Gastroesophageal sphincter (tissue), 4 donors: ENCODE data around the gene SOCS3. TPM values are rescaled to one million over a fixed set of nuclear protein-coding genes. Genes with fewer than 3 reads are reported as not detected.

ENCODE experiments used
- ATAC-seq: fragments of 150-250 bp; one replicate; pipeline ENCODE4 v1.9.1; 2016; ENCODE audit warnings: mild to moderate bottlenecking, moderate library complexity
- H3K27ac ChIP-seq, 4 donors: fragments of 200-600 bp; sonication (generic) in 3 of 4; 1 replicate in 3 of 4; 2 replicates in 1 of 4; pipeline ENCODE4 v1.5.1; 2016 to 2019
- H3K27me3 ChIP-seq: fragments of 200-600 bp; sonication (generic); one replicate; pipeline ENCODE4 v1.5.1; 2019
- H3K36me3 ChIP-seq, 2 donors: fragments of 200-600 bp; sonication (generic); one replicate each; pipeline ENCODE4 v1.5.1; 2019; ENCODE audit warnings: control low read depth in 1 of 2
- H3K4me1 ChIP-seq, 3 donors: fragments of 200-600 bp; sonication (generic); 1 replicate in 2 of 3; 2 replicates in 1 of 3; pipeline ENCODE4 v1.5.1; 2016 to 2019; ENCODE audit warnings: control low read depth in 2 of 3
- H3K4me3 ChIP-seq, 2 donors: fragments of 200-600 bp; sonication (generic); one replicate each; pipeline ENCODE4 v1.5.1; 2019; ENCODE audit warnings: mild to moderate bottlenecking in 1 of 2, moderate library complexity in 1 of 2
- H3K9me3 ChIP-seq, 3 donors: fragments of 200-600 bp; sonication (generic); one replicate each; pipeline ENCODE4 v1.5.1; 2017 to 2019; ENCODE audit warnings: control low read depth in 2 of 3
- EP300 ChIP-seq: sonication (generic); formaldehyde crosslinking; IDR thresholded peaks from one replicate; pipeline ENCODE4 v1.6.1; 2017; ENCODE audit warnings: antibody characterized with exemption, mild to moderate bottlenecking
- POLR2A ChIP-seq, 2 donors: fragments of 450-650 bp; IDR thresholded peaks; one replicate each; pipeline ENCODE4 v1.6.1; 2017; ENCODE audit warnings: antibody characterized with exemption in 2 of 2, mild to moderate bottlenecking in 2 of 2, moderate library complexity in 1 of 2
- POLR2AphosphoS5 ChIP-seq: sonication (generic); formaldehyde crosslinking; IDR thresholded peaks from one replicate; pipeline ENCODE4 v1.6.1; 2017; ENCODE audit warnings: antibody characterized with exemption
- WGBS, 2 donors: methylation state at CpG; one replicate each; pipeline ENCODE4 v1.1.5; 2018; ENCODE audit warnings: low coverage in 1 of 2; 5-methylcytosine and 5-hydroxymethylcytosine counted together
- total RNA-seq, 4 donors: library from RNA; depleted of rRNA; stranded (reverse); fragments of >200 nt; gene quantifications; one replicate each; pipeline ENCODE4 v1.1.0, GENCODE V29; 2016
- TF ChIP-seq, protein P1 (sequence below), 4 experiments: fragments of 200-600 bp in 2 of 4; fragments of 450-650 bp in 2 of 4; sonication (generic) in 1 of 4; IDR thresholded peaks; one replicate each; pipeline ENCODE4 v1.5.1; 2017 to 2019; ENCODE audit warnings: antibody characterized with exemption in 4 of 4, mild to moderate bottlenecking in 2 of 4, moderate library complexity in 2 of 4

Gene SOCS3
- total RNA-seq, 4 donors from 2014 or later: 11.5 to 423 (median 38.2) TPM

DNA sequence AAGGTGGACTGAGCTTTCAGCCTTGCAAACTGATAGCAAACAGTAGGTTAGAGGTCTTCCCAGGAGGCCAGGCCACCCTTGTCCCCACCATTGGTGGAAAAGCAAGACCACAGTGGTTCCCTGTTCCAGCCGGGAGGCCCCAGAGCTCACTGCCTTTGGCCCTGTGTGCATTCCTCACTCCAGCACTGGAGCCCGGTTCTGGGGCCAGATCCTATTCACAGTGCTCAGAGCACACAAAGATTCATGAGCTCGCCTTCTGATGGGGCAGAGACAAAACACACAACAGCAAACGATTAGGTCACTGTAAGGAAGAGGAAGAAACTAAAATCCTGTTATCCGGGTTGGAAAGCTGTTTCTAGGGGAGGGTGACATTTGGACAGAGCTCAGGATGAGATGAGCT, 13.0 kb upstream of the SOCS3 start:
- Histone ChIP-seq H3K27me3 (no peaks in the 10 kb centered on the region), H3K36me3 (no peaks in the 10 kb centered on the region), H3K4me1 (peaks cover 0 to 6% (median 0%) of the 10 kb centered on the region in 3 donors), H3K4me3 (no peak overlapping the region), H3K9me3 (no peaks in the 10 kb centered on the region), H3K27ac (no peak overlapping the region)
- no peak for TF ChIP-seq EP300
- TF ChIP-seq, protein P1, sequence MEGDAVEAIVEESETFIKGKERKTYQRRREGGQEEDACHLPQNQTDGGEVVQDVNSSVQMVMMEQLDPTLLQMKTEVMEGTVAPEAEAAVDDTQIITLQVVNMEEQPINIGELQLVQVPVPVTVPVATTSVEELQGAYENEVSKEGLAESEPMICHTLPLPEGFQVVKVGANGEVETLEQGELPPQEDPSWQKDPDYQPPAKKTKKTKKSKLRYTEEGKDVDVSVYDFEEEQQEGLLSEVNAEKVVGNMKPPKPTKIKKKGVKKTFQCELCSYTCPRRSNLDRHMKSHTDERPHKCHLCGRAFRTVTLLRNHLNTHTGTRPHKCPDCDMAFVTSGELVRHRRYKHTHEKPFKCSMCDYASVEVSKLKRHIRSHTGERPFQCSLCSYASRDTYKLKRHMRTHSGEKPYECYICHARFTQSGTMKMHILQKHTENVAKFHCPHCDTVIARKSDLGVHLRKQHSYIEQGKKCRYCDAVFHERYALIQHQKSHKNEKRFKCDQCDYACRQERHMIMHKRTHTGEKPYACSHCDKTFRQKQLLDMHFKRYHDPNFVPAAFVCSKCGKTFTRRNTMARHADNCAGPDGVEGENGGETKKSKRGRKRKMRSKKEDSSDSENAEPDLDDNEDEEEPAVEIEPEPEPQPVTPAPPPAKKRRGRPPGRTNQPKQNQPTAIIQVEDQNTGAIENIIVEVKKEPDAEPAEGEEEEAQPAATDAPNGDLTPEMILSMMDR (IDR thresholded peaks at IDR 0.05): no peak
- no peak for TF ChIP-seq POLR2A (IDR thresholded peaks at IDR 0.05)
- no peak for TF ChIP-seq POLR2AphosphoS5
- no peak for ATAC-seq
- 50 to 80% methylated on average over 1 to 5 of the region's 5 CpGs for WGBS, 2 donors

DNA sequence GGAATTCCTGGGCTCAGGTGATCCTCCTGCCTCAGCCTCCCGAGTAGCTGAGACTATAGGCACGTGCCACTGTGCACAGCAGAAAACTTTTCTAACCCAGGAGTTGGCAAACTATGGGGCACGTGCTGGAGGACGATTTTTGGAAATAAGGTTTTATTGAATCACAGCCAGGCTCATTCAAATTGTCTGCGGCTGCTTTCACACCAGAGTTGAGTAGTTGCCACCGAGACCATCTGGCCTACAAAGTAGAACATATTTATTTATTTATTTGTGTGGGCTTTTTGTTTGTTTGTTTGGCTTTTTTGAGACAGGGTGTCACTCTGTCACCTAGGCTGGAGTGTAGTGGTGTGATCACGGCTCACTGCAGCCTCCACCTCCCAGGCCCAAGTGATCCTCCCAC, 11.2 kb upstream of the SOCS3 start:
- TF ChIP-seq EP300 (no peak), POLR2A (IDR thresholded peaks at IDR 0.05) (no peak), POLR2AphosphoS5 (no peak)
- TF ChIP-seq, protein P1 (IDR thresholded peaks at IDR 0.05): no peak
- no peak overlapping the region for H3K4me3 ChIP-seq
- H3K4me1 ChIP-seq: peaks cover 0 to 10% (median 5%) of the 10 kb centered on the region in 3 donors
- WGBS, 2 donors: 85 to 98% methylated on average over 5 to 7 of the region's 7 CpGs
- ATAC-seq: no peak
- no peak overlapping the region for H3K27ac ChIP-seq
- H3K9me3 ChIP-seq: no peaks in the 10 kb centered on the region
- H3K36me3 ChIP-seq: no peaks in the 10 kb centered on the region
- no peaks in the 10 kb centered on the region for H3K27me3 ChIP-seq

DNA sequence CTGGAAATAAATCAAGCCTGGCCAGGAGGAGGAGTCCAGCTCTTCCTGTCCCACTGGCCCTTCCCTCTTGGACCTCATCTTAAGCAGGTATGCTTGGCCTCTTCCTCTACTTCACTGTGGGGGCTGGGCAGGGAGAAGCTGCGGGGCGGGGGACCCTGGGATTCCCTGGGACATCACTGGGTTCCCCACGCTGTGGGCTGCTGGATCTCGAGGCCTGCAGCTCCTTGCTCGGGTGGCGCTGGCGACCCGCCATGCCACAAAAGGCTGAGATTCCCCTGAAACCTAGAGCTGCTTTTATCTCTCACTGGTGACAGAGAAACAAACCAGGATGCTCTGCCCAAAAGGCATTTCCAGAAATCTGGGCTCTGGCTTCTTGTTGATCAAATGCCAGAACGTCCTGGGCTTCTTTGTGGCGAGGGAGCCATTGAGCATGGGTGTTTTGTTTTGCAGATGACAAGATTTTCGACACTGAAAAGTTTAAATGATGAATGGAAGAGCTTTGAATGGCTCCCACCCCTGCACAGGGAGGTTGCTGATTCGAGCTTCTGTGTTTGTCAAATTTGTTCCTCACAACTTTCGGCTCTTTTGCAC, 10.0 kb upstream of the SOCS3 start:
- Histone ChIP-seq H3K36me3 (no peaks in the 10 kb centered on the region), H3K27ac (no peak overlapping the region), H3K27me3 (no peaks in the 10 kb centered on the region), H3K4me3 (no peak overlapping the region), H3K4me1 (peaks cover 0 to 20% (median 13%) of the 10 kb centered on the region in 3 donors), H3K9me3 (no peaks in the 10 kb centered on the region)
- TF ChIP-seq, protein P1 (IDR thresholded peaks at IDR 0.05): no peak
- TF ChIP-seq POLR2AphosphoS5: no peak
- no peak for TF ChIP-seq EP300
- no peak for TF ChIP-seq POLR2A (IDR thresholded peaks at IDR 0.05)
- ATAC-seq: no peak
- 17 to 35% methylated on average over 1 to 5 of the region's 13 CpGs for WGBS, 2 donors

DNA sequence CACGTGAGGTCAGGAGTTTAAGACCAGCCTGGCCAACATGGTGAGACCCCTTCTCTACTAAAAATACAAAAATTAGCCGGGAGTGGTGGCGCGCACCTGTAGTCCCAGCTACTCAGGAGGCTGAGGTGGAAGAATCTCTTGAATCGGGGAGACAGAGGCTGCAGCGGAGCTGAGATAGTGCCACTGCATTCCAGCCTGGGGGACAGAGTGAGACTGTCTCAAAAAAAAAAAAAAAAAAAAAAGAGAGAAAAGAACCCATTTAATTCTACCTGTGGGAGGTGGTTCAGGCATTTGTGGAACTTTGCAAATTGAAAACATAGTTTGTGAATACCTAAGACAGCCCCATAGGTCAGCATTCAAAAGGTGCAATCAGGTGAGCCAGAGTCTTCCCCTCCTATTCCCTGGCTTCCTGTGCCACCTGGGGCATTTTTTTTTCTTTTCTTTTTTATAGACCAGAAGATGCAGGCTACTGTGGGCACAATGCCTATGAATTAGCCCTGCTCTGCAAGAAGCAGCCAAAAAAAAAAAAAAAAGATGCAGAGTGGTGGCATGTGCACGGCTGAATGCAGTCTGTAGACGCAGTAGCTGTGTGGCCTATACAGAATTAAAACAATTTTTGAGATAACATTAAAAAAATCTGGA, 9.1 kb upstream of the SOCS3 start:
- Histone ChIP-seq H3K27ac (no peak overlapping the region), H3K4me1 (peaks cover 0 to 20% (median 13%) of the 10 kb centered on the region in 3 donors), H3K27me3 (no peaks in the 10 kb centered on the region), H3K36me3 (no peaks in the 10 kb centered on the region), H3K9me3 (no peaks in the 10 kb centered on the region), H3K4me3 (no peak overlapping the region)
- ATAC-seq: no peak
- 92 to 95% methylated on average over 4 to 7 of the region's 8 CpGs for WGBS, 2 donors
- TF ChIP-seq EP300 (no peak), POLR2A (IDR thresholded peaks at IDR 0.05) (no peak), POLR2AphosphoS5 (no peak)
- TF ChIP-seq, protein P1 (IDR thresholded peaks at IDR 0.05): no peak

DNA sequence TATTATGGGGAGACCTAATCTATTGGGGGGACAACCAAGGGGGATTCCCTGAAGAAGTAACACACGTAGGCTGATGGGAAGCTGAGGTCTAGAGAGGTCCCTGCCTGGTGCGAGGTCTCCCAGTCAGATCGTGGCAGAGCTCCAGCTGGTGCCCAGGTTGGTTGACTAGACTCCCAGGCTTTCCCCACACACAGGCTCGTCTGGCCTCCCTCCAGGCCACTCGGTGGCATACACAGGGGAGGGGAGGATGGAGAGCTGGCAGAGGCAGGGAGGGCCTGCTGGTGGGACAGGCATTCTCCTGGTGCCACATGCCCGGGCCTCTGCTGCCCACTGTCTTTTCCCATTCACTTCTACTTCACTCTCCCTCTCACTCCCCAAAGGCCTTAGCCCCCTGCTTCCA, 8.5 kb upstream of the SOCS3 start:
- Histone ChIP-seq H3K4me3 (no peak overlapping the region), H3K36me3 (no peaks in the 10 kb centered on the region), H3K27ac (no peak overlapping the region), H3K9me3 (no peaks in the 10 kb centered on the region), H3K4me1 (peaks cover 0 to 20% (median 13%) of the 10 kb centered on the region in 3 donors), H3K27me3 (no peaks in the 10 kb centered on the region)
- ATAC-seq: no peak
- WGBS, 2 donors: 63% methylated on average over 4 of the region's 6 CpGs; no CpG with 5 or more reads in 1 of the 2 donors
- TF ChIP-seq EP300: no peak
- TF ChIP-seq, protein P1 (IDR thresholded peaks at IDR 0.05): no peak
- TF ChIP-seq POLR2A (IDR thresholded peaks at IDR 0.05): no peak
- TF ChIP-seq POLR2AphosphoS5: no peak
